DOHH2 (cell line): Measurements from ENCODE around the gene COX7A2L.

Source experiments
- CTCF ChIP-seq: fragments of 200-600 bp; sonication (generic); IDR thresholded peaks from one replicate; pipeline ENCODE4 v1.5.1; 2014; ENCODE audit warnings: antibody characterized with exemption, mild to moderate bottlenecking, low read depth, low read length; ENCODE audit not compliant: poor library complexity, severe bottlenecking
- EZH2phosphoT487 ChIP-seq: fragments of 200-600 bp; sonication (generic); IDR thresholded peaks from 2 replicates; pipeline ENCODE4 v1.6.1; 2017; ENCODE audit warnings: borderline replicate concordance, mild to moderate bottlenecking, antibody characterized with exemption, low read length, moderate library complexity, mixed read lengths

- TF ChIP-seq CTCF (no peak), EZH2phosphoT487 (no peak)
Observed at GRCh38 chr2:42336361-42336965, 24.6 kb downstream of the COX7A2L start.
